HEK293 (cell line): ENCODE results near the gene ATP7A.

Experiments used
- CTCF ChIA-PET: fragments of 350-600 bp; formaldehyde crosslinking; extraction: SDS; loops from one replicate; lab custom pipeline; 2021; ENCODE audit warnings: antibody characterized with exemption; lab: Yijun Ruan, JAX
- POLR2A ChIA-PET: fragments of 300-600 bp; formaldehyde crosslinking; extraction: SDS; loops from one replicate; lab custom pipeline; 2020; ENCODE audit warnings: antibody characterized with exemption, inconsistent platforms; lab: Yijun Ruan, JAX
- H3K27ac ChIP-seq: fragments of 200-500 bp; sonication (Bioruptor generic); 2 replicates; pipeline ENCODE4 v1.5.1; 2014; ENCODE audit warnings: low read depth, low read length, control low read depth, inconsistent platforms; ENCODE audit errors: extremely low read depth
- H3K36me3 ChIP-seq, 2 experiments: fragments of 200-500 bp in 1 of 2; sonication (Bioruptor generic) in 1 of 2; 1 replicate in 1 of 2; 2 replicates in 1 of 2; pipeline ENCODE4 v1.5.1; 2014 to 2017; ENCODE audit warnings: inconsistent platforms in 2 of 2, low read length in 2 of 2; ENCODE audit not compliant: control insufficient read depth in 2 of 2, insufficient read depth in 1 of 2
- H3K4me1 ChIP-seq: fragments of 200-500 bp; sonication (Bioruptor generic); 2 replicates; pipeline ENCODE4 v1.5.1; 2014; ENCODE audit warnings: mild to moderate bottlenecking, low read length, inconsistent platforms; ENCODE audit not compliant: control insufficient read depth, insufficient read depth
- H3K4me3 ChIP-seq: 2 replicates; pipeline ENCODE4 v1.5.1; 2011; ENCODE audit warnings: low read depth, mild to moderate bottlenecking, control low read depth, low read length, moderate library complexity
- H3K9me3 ChIP-seq: fragments of 200-500 bp; sonication (Bioruptor generic); 2 replicates; pipeline ENCODE4 v1.5.1; 2014; ENCODE audit warnings: low read depth, low read length, inconsistent platforms; ENCODE audit not compliant: control insufficient read depth, insufficient read depth
- AEBP2 ChIP-seq: fragments of 450-650 bp; formaldehyde crosslinking; IDR thresholded peaks from 2 replicates; pipeline ENCODE4 v1.5.1; 2016; ENCODE audit warnings: missing biosample characterization, missing genetic modification characterization, borderline replicate concordance
- CTCF ChIP-seq: fragments of 450-650 bp; formaldehyde crosslinking; IDR thresholded peaks from 2 replicates; pipeline ENCODE4 v1.5.1; 2016; ENCODE audit warnings: missing biosample characterization, missing genetic modification characterization
- SP3 ChIP-seq: fragments of 450-650 bp; formaldehyde crosslinking; IDR thresholded peaks from 2 replicates; pipeline ENCODE4 v1.5.1; 2016; ENCODE audit warnings: missing biosample characterization, missing genetic modification characterization
- ZNF138 ChIP-seq: fragments of 450-650 bp; formaldehyde crosslinking; IDR thresholded peaks from 2 replicates; pipeline ENCODE4 v1.5.1; 2016; ENCODE audit warnings: missing biosample characterization, missing genetic modification characterization, borderline replicate concordance
- ZNF19 ChIP-seq: fragments of 450-650 bp; formaldehyde crosslinking; IDR thresholded peaks from 2 replicates; pipeline ENCODE4; 2016; ENCODE audit warnings: missing biosample characterization, missing genetic modification characterization, low read depth
- ZNF433 ChIP-seq: fragments of 450-650 bp; formaldehyde crosslinking; IDR thresholded peaks from 2 replicates; pipeline ENCODE4 v1.5.1; 2016; ENCODE audit warnings: missing biosample characterization, missing genetic modification characterization, low read depth
- ZNF518A ChIP-seq: fragments of 450-650 bp; formaldehyde crosslinking; conservative IDR thresholded peaks from 2 replicates; pipeline ENCODE4 v1.5.1; 2016; ENCODE audit warnings: low read depth, missing biosample characterization, missing genetic modification characterization
- ZNF530 ChIP-seq: fragments of 450-650 bp; formaldehyde crosslinking; IDR thresholded peaks from 2 replicates; pipeline ENCODE4 v1.5.1; 2016; ENCODE audit warnings: low read depth, missing biosample characterization, missing genetic modification characterization
- ZNF558 ChIP-seq: fragments of 450-650 bp; formaldehyde crosslinking; IDR thresholded peaks from 2 replicates; pipeline ENCODE4 v1.5.1; 2016; ENCODE audit warnings: missing biosample characterization, missing genetic modification characterization
- ZNF560 ChIP-seq: fragments of 450-650 bp; formaldehyde crosslinking; IDR thresholded peaks from 2 replicates; pipeline ENCODE4 v1.5.1; 2017; ENCODE audit warnings: missing biosample characterization, missing genetic modification characterization, borderline replicate concordance
- ZNF623 ChIP-seq: fragments of 450-650 bp; formaldehyde crosslinking; IDR thresholded peaks from 2 replicates; pipeline ENCODE4 v1.5.1; 2016; ENCODE audit warnings: missing biosample characterization, missing genetic modification characterization
- ZNF654 ChIP-seq: fragments of 450-650 bp; formaldehyde crosslinking; IDR thresholded peaks from 2 replicates; pipeline ENCODE4 v1.5.1; 2016; ENCODE audit warnings: low read depth, missing biosample characterization, missing genetic modification characterization
- ZNF664 ChIP-seq: fragments of 450-650 bp; formaldehyde crosslinking; IDR thresholded peaks from 2 replicates; pipeline ENCODE4 v1.5.1; 2016; ENCODE audit warnings: missing biosample characterization, missing genetic modification characterization
- ZXDB ChIP-seq: fragments of 450-650 bp; formaldehyde crosslinking; IDR thresholded peaks from 2 replicates; pipeline ENCODE4 v1.5.1; 2016; ENCODE audit warnings: missing biosample characterization, missing genetic modification characterization
- TF ChIP-seq, protein P1 (sequence below): fragments of 450-650 bp; formaldehyde crosslinking; IDR thresholded peaks from 2 replicates; pipeline ENCODE4 v1.5.1; 2016; ENCODE audit warnings: missing biosample characterization, missing genetic modification characterization
- TF ChIP-seq, protein P2 (sequence below): fragments of 450-650 bp; formaldehyde crosslinking; IDR thresholded peaks from 2 replicates; pipeline ENCODE4 v1.5.1; 2017; ENCODE audit warnings: missing biosample characterization, missing genetic modification characterization

The ATP7A gene

DNA sequence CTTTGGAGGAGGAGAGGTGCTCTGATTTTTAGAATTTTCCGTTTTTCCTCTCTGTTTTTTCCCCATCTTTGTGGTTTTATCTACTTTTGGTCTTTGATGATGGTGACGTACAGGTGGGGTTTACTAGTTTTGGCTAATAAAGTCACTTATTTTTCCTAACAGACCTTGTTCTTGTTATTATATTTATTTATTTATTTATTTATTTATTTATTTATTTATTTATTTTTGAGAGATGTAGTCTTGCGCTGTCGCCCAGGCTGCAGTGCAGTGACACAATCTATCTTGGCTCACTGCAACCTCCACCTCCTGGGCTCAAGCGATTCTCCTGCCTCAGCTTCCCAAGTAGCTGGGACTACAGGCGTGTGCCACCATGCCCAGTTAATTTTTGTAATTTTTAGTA lies 170.9 kb downstream of the ATP7A start (continued):
- TF ChIP-seq AEBP2 (tag by site-specific recombination): 0 out of 2 replicates have a peak, but pooled peaks have one; percentile 57
- TF ChIP-seq ZXDB (tag by site-specific recombination): peak; percentile 59
- 0 out of 2 replicates have a peak, but pooled peaks have one; percentile 11 for TF ChIP-seq SP3
- 0 out of 2 replicates have a peak, but pooled peaks have one; percentile 25 for TF ChIP-seq ZNF19 (tag by site-specific recombination)
- 0 out of 2 replicates have a peak, but pooled peaks have one; percentile 34 for TF ChIP-seq ZNF138 (tag by site-specific recombination)
- TF ChIP-seq ZNF530 (tag by site-specific recombination): 0 out of 2 replicates have a peak, but pooled peaks have one; percentile 60
- TF ChIP-seq ZNF558: 0 out of 2 replicates have a peak, but pooled peaks have one; percentile 16
- TF ChIP-seq, protein P1, sequence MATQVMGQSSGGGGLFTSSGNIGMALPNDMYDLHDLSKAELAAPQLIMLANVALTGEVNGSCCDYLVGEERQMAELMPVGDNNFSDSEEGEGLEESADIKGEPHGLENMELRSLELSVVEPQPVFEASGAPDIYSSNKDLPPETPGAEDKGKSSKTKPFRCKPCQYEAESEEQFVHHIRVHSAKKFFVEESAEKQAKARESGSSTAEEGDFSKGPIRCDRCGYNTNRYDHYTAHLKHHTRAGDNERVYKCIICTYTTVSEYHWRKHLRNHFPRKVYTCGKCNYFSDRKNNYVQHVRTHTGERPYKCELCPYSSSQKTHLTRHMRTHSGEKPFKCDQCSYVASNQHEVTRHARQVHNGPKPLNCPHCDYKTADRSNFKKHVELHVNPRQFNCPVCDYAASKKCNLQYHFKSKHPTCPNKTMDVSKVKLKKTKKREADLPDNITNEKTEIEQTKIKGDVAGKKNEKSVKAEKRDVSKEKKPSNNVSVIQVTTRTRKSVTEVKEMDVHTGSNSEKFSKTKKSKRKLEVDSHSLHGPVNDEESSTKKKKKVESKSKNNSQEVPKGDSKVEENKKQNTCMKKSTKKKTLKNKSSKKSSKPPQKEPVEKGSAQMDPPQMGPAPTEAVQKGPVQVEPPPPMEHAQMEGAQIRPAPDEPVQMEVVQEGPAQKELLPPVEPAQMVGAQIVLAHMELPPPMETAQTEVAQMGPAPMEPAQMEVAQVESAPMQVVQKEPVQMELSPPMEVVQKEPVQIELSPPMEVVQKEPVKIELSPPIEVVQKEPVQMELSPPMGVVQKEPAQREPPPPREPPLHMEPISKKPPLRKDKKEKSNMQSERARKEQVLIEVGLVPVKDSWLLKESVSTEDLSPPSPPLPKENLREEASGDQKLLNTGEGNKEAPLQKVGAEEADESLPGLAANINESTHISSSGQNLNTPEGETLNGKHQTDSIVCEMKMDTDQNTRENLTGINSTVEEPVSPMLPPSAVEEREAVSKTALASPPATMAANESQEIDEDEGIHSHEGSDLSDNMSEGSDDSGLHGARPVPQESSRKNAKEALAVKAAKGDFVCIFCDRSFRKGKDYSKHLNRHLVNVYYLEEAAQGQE (tag by site-specific recombination): 0 out of 2 replicates have a peak, but pooled peaks have one; percentile 31
- TF ChIP-seq ZNF433 (tag by site-specific recombination): peak; percentile 77; the same call in 1 of the 2 replicates
- peak; percentile 84 for TF ChIP-seq ZNF518A (tag by site-specific recombination)
- TF ChIP-seq ZNF623 (tag by site-specific recombination): peak; percentile 65
- peak; percentile 34; the same call in 1 of the 2 replicates for TF ChIP-seq ZNF654 (tag by site-specific recombination)
- 0 out of 2 replicates have a peak, but pooled peaks have one; percentile 25 for TF ChIP-seq ZNF560 (tag by site-specific recombination)
- peak; percentile 65; the same call in 1 of the 2 replicates for TF ChIP-seq ZNF664 (tag by site-specific recombination)
- TF ChIP-seq, all 188 proteins: peak for 29; not testable (repeated sequence) for 159

DNA sequence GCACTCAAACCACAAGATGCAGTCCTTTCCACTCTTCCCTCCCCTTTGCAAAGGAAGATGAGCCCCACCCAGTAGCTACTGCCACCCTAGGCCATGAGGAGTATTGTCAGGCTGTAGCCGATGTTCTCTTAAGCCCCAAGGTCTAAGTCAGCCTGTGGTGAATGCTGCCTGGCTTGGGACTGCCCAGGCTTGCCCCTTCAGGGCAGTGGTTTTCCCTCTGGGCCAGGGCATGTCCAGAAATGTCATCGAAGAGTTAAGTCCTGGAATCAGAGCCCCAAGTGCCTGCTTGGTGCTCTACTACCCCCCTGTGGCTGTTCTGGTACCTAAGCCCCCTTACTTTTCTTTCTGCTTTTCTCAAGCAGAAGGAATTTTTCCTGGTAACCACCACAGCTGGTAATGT lies 181.8 kb downstream of the ATP7A start:
- TF ChIP-seq, protein P2, sequence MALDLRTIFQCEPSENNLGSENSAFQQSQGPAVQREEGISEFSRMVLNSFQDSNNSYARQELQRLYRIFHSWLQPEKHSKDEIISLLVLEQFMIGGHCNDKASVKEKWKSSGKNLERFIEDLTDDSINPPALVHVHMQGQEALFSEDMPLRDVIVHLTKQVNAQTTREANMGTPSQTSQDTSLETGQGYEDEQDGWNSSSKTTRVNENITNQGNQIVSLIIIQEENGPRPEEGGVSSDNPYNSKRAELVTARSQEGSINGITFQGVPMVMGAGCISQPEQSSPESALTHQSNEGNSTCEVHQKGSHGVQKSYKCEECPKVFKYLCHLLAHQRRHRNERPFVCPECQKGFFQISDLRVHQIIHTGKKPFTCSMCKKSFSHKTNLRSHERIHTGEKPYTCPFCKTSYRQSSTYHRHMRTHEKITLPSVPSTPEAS: no peak
- peak; percentile 64 for TF ChIP-seq CTCF (tag by site-specific recombination)
- POLR2A ChIA-PET: no interaction called here
- Histone ChIP-seq H3K9me3 (no peaks in the 10 kb centered on the region), H3K27ac (no peak overlapping the region), H3K4me1 (no peaks in the 10 kb centered on the region), H3K36me3 (no peaks in the 10 kb centered on the region), H3K4me3 (no peak overlapping the region)
- CTCF ChIA-PET: interaction anchor here (1.5 kb wide), 1 partner anchor 183 kb away, joined by 7 read pairs; the partner anchor contains the start of gene ATP7A
